ENCODE measurements around the gene CDH23. TPM values are rescaled to one million over a fixed set of nuclear protein-coding genes. Genes with fewer than 3 reads are reported as not detected.

CDH23 gene
- total RNA-seq, 1 experiment from 2014 or later: 0.29 TPM

DNA sequence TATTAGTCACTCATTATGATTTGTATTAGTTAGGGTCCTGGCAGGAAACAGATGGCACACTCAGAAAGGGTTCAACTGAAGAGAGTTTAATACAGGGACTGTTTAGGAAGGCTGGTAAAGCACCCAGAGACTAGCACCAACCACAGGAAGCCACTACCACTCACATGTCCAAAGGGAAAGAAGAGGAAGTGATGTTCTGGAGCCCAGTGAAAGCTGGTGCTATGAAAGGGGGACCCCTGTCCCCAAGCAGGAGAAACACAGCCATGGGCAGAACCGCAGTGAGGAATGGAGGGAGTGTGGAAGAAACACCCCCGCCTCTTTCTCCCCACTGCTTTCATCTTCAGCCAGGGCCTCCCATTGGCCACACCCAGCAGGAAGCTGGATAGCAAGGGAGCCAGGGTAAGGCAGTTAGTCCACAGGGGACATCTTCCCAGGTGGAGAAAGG is 379.8 kb downstream of the CDH23 start:
- in situ Hi-C loops (cut with HindIII; ENCODE audit: low pct_unique_long_range_greater_than_20kb, low sequenced_read_pairs): no loop called here
- DNase-seq (ENCODE audit: low read depth, low spot score): no peak

DNA sequence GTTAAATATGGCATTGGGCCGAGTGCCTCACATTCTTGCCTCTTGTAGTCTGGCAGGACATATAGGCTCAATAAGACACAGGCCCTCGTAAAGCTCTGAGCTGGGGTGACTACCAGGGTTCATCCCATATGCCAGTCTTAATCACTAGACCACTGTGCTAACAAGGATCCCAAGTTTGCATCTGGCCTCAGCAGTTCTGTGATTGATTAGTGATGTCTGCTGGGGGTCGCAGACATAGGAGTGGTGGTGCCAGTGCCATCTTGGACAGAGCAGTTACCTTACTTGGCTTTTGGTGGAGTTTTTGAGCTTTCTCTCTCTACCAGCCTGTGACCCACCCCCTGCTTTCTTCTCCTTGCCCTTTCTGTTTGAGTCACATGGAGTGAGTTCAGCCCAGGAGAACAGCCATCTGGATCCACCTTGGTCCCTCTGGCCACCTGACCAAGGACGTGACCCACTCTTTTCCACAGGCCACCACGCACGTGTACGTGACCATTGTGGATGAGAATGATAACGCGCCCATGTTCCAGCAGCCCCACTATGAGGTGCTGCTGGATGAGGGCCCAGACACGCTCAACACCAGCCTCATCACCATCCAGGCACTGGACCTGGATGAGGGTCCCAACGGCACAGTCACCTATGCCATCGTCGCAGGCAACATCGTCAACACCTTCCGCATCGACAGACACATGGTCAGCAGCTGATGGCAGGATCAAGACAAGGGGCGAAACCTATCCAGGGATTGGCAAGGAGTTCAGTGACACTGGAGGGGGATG is 380.7 kb downstream of the CDH23 start:
- in situ Hi-C loops (cut with HindIII; ENCODE audit: low pct_unique_long_range_greater_than_20kb, low sequenced_read_pairs): no loop called here
- DNase-seq (ENCODE audit: low read depth, low spot score): no peak

GRCh38 chr10:71778071-71778825 is 381.5 kb downstream of the CDH23 start:
- in situ Hi-C loops (cut with HindIII; ENCODE audit: low pct_unique_long_range_greater_than_20kb, low sequenced_read_pairs): no loop called here
- DNase-seq (ENCODE audit: low read depth, low spot score): no peak

DNA sequence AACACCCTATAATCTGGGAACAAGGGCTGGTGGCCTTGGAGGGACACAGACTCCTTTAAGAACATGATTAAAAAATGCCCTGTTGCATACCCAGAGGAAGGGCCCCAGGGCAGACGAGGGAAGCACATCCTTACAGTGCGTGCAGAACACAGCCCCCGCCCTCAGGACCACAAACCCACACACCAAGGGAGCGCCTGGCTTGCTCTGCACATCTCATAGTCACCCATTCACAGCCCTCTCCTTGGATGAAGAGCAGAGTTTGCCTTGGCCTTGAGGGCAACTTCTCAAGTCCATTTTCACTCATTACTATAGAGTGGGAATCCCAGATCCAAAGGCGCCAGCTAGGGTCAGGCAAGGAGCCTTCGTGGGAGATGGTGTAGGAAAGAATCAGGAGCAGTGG is 382.9 kb downstream of the CDH23 start:
- in situ Hi-C loops (cut with HindIII; ENCODE audit: low pct_unique_long_range_greater_than_20kb, low sequenced_read_pairs): no loop called here
- DNase-seq (ENCODE audit: low read depth, low spot score): no peak

- DNase-seq (ENCODE audit: low read depth, low spot score): no peak
- in situ Hi-C loops (cut with HindIII; ENCODE audit: low pct_unique_long_range_greater_than_20kb, low sequenced_read_pairs): no loop called here
Observed at GRCh38 chr10:71780156-71780555, 383.4 kb downstream of the CDH23 start.

DNA sequence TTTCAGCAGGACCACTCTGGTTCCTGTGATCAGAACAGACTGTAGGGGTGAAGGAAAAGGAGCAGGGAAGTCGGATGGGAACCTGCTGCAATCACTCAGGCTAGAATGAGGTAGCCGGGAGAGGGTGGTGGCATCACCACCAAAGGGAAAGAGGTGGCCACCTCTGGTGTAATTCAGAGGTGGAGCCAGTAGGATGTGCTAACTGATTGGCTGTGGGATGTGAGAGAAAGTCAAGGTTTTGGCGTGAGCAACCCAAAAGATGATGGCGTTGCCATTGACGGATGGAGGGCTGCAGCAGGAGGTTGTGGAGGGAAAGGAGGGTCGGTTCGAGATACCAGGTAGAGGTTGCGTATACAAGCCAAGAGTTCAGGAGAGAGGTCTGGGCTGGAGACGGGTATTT is 384.0 kb downstream of the CDH23 start:
- peak; percentile 19 for DNase-seq (ENCODE audit: low read depth, low spot score)
- in situ Hi-C loops (cut with HindIII; ENCODE audit: low pct_unique_long_range_greater_than_20kb, low sequenced_read_pairs): no loop called here

DNA sequence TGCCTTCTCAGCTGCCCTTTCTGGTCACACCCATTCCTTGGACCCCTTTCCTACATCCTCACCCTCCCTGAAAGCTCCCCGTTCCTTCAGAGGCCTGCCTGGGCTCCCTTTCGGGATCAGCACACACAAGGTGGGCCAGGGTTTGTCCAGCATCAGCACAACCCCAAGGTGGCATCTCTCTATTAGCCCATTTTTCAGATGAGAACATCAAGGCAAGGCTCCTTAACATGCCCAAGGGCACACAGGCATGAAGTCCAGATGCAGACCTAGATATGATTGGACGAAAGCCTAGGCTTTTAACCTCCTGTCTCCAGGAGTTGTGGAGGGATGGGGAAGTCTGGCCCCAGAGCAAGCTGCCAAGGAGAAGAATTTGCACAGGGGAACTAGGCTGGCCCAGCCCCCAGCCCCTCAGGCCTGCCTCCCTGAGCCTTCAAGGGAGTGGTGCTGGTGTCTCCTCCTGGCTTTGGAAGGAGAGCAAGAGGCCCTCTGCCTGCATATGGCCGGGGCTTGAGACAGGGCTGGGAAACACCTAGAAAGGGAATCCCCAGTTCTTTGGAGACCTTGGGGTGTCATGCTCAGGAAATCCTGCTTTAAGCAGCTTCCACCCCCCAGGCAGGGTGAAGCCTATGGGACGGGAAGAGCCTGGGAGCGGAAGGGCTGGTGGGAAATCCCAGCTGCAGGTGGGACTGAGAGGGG is 385.6 kb downstream of the CDH23 start:
- no peak for DNase-seq (ENCODE audit: low read depth, low spot score)
- in situ Hi-C loops (cut with HindIII; ENCODE audit: low pct_unique_long_range_greater_than_20kb, low sequenced_read_pairs): no loop called here

GRCh38 chr10:71782917-71783490 is 386.3 kb downstream of the CDH23 start:
- in situ Hi-C loops (cut with HindIII; ENCODE audit: low pct_unique_long_range_greater_than_20kb, low sequenced_read_pairs): no loop called here
- DNase-seq (ENCODE audit: low read depth, low spot score): no peak

DNA sequence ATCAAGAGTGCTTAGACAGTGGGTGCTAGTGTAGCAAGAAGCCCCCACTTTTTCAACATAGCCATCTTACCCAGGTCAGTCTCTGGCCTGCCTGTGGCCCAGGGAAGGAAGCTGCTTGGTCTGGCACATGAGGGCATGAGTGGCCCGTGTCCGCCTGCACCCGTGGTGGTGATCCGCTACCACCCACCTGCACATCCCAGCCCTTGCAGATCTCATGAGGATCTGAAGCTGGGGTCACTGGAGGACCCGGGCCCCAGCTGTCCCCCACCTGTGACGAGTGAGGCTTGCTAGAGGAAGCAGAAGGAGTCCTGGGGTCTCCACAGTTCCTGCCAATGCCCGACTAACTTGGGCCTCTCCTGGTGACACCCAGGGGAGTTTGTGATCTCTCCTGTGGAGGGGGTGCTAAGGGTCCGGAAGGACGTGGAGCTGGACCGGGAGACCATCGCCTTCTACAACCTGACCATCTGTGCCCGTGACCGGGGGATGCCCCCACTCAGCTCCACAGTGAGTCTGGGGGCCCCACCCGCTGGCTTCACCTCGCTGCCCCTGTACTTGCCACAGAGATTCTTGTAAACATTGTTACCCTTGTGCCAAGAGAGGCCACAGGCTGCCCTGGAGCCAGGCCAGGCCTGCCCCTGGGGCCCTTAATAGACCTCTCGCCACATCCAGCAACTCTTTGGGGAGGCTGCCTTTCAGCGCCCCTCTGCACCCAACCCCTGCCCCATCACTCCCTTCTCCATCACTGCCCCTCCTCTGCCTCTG is 387.4 kb downstream of the CDH23 start:
- in situ Hi-C loops (cut with HindIII; ENCODE audit: low pct_unique_long_range_greater_than_20kb, low sequenced_read_pairs): no loop called here
- DNase-seq (ENCODE audit: low read depth, low spot score): no peak

DNA sequence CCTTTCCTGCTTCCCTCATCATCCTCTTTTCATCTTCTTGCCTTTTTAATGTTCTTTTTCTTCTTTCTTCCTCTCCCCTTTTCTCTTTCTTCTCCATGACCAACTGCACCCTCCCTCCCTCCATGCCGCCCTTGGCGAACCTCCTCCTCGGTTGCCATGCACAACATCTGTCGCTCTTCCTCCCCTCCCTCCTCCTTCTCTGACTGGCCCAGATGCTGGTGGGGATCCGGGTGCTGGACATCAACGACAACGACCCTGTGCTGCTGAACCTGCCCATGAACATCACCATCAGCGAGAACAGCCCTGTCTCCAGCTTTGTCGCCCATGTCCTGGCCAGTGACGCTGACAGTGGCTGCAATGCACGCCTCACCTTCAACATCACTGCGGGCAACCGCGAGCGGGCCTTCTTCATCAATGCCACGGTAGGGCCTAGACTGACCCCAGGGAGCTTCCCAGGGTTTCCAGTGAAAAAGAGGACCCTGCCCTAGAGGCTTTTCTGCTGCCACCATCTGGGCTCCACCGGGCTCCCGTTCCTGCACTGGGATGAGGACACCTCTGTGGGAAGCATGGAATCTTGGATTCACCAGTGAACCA is 388.1 kb downstream of the CDH23 start:
- no peak for DNase-seq (ENCODE audit: low read depth, low spot score)
- in situ Hi-C loops (cut with HindIII; ENCODE audit: low pct_unique_long_range_greater_than_20kb, low sequenced_read_pairs): no loop called here

- in situ Hi-C loops (cut with HindIII; ENCODE audit: low pct_unique_long_range_greater_than_20kb, low sequenced_read_pairs): no loop called here
- no peak for DNase-seq (ENCODE audit: low read depth, low spot score)
Observed at GRCh38 chr10:71788954-71789353, 392.2 kb downstream of the CDH23 start.

DNA sequence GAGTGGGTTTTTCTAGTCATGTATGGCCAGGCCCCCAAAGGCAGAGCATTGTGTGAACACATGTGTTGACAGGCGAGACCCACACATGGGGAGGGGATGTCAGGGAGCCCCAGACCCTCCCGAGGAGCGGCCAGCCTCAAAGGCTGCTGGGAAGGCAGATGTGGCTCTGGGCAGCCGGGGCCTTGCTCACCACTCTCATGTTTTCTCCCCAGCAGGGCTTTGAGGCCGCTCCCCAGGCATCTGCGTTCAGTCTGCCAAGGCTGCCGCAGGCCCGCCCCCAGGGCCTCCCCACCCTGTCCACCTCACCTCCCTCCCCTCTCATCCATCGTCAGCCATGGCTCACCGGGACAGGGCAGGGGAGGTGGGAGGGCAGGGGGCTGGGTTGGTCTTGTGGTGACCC is 393.2 kb downstream of the CDH23 start:
- no peak for DNase-seq (ENCODE audit: low read depth, low spot score)
- in situ Hi-C loops (cut with HindIII; ENCODE audit: low pct_unique_long_range_greater_than_20kb, low sequenced_read_pairs): no loop called here

GRCh38 chr10:71790749-71791440 is 394.2 kb downstream of the CDH23 start:
- in situ Hi-C loops (cut with HindIII; ENCODE audit: low pct_unique_long_range_greater_than_20kb, low sequenced_read_pairs): no loop called here
- DNase-seq (ENCODE audit: low read depth, low spot score): no peak

DNA sequence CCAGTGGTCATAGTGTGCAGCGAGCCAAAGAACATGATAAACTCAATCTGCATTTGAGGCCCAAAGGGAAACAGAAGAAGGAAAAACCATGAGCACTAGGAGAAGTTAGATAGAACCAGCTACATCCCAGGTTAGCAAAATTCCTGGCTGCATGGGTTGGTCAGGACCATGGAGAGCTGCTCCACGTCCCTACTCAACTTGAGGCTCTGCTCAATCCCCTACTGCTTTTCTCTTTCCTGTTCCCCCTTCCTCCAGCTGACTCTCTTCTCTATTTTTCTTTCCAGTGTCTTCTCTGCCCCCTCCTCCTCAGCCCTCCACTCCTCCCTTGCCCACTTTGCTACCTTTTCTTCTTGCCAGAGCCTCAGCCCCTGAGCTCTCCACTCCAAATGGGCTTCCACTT is 398.5 kb downstream of the CDH23 start:
- no peak for DNase-seq (ENCODE audit: low read depth, low spot score)
- in situ Hi-C loops (cut with HindIII; ENCODE audit: low pct_unique_long_range_greater_than_20kb, low sequenced_read_pairs): no loop called here

- in situ Hi-C loops (cut with HindIII; ENCODE audit: low pct_unique_long_range_greater_than_20kb, low sequenced_read_pairs): no loop called here
- DNase-seq (ENCODE audit: low read depth, low spot score): no peak
Observed at GRCh38 chr10:71796749-71797405, 400.2 kb downstream of the CDH23 start.
